Upper lobe of left lung (tissue), 6 donors: ENCODE measurements around the gene ORC4. TPM values are rescaled to one million over a fixed set of nuclear protein-coding genes. Genes with fewer than 3 reads are reported as not detected.

Source experiments
- ATAC-seq, 2 donors: fragments of 200-7000 bp; cut with Tn5 transposase; one replicate each; pipeline ENCODE4 v1.9.1; 2022; ENCODE audit warnings: mild to moderate bottlenecking in 2 of 2, moderate library complexity in 2 of 2; ENCODE audit not compliant: low FRiP score in 2 of 2
- DNase-seq, 2 donors: peaks; one replicate each; pipeline ENCODE4 v3.0.0-alpha.2; 2019 to 2020
- H3K27ac ChIP-seq, 4 donors: fragments of 200-600 bp; sonication (generic); one replicate each; pipeline ENCODE4 v1.5.1; 2016 to 2019
- H3K27me3 ChIP-seq, 4 donors: fragments of 200-600 bp; sonication (generic); one replicate each; pipeline ENCODE4 v1.5.1; 2017 to 2019
- H3K36me3 ChIP-seq, 4 donors: fragments of 200-600 bp; sonication (generic); one replicate each; pipeline ENCODE4 v1.5.1; 2016 to 2019
- H3K4me1 ChIP-seq, 4 donors: fragments of 200-600 bp; sonication (generic); one replicate each; pipeline ENCODE4 v1.5.1; 2018 to 2019
- H3K4me3 ChIP-seq, 4 donors: fragments of 200-600 bp; sonication (generic); one replicate each; pipeline ENCODE4 v1.5.1; 2017 to 2019; ENCODE audit warnings: mild to moderate bottlenecking in 2 of 4, moderate library complexity in 1 of 4
- H3K9me3 ChIP-seq, 4 donors: fragments of 200-600 bp; sonication (generic); one replicate each; pipeline ENCODE4 v1.5.1; 2018 to 2019
- CTCF ChIP-seq, 6 experiments: fragments of 450-650 bp in 4 of 6; fragments of 200-600 bp in 2 of 6; sonication (generic) in 2 of 6; IDR thresholded peaks; one replicate each; pipeline ENCODE4 v1.5.1; 2016 to 2019; ENCODE audit warnings: antibody characterized with exemption in 6 of 6
- EP300 ChIP-seq, 4 donors: sonication (generic); formaldehyde crosslinking; IDR thresholded peaks; one replicate each; pipeline ENCODE4 v1.5.1; 2017; ENCODE audit warnings: antibody characterized with exemption in 4 of 4, control low read depth in 2 of 4
- POLR2A ChIP-seq, 4 donors: fragments of 450-650 bp; IDR thresholded peaks; one replicate each; pipeline ENCODE4 v1.5.1; 2016 to 2017; ENCODE audit warnings: antibody characterized with exemption in 4 of 4, mild to moderate bottlenecking in 2 of 4
- POLR2AphosphoS5 ChIP-seq, 2 donors: sonication (generic); formaldehyde crosslinking; IDR thresholded peaks; one replicate each; pipeline ENCODE4 v1.5.1; 2017; ENCODE audit warnings: antibody characterized with exemption in 2 of 2
- WGBS, 2 donors: methylation state at CpG; one replicate each; pipeline ENCODE4 v1.1.5; 2017 to 2018; 5-methylcytosine and 5-hydroxymethylcytosine counted together
- total RNA-seq, 6 donors: library from RNA; depleted of rRNA in 4 of 6; stranded (reverse); fragments of >200 nt in 4 of 6; gene quantifications; one replicate each; pipeline versions ENCODE4 v1.1.0 to v1.2.1, GENCODE V29; 2016 to 2021
- donor health status: DM: no; HTN: no; CAD: no; lungs with moderate emphysema.
- donor health status: DM: no; HTN: yes; CAD: no; lungs with severe emphysema.

The ORC4 gene
- total RNA-seq, 6 donors from 2014 or later, result 21.9 to 48.5 (median 27.9) TPM

GRCh38 chr2:147989809-147990403, 30.6 kb downstream of the ORC4 start:
- Histone ChIP-seq H3K4me3 (no peak overlapping the region), H3K36me3 (peaks cover 0 to under 1% (median under 1%) of the 10 kb centered on the region in 4 donors), H3K27me3 (no peaks in the 10 kb centered on the region), H3K27ac (no peak overlapping the region), H3K9me3 (no peaks in the 10 kb centered on the region), H3K4me1 (peaks cover 0 to 3% (median 0%) of the 10 kb centered on the region in 4 donors)
- ATAC-seq (peak in 1 of 2 donors; percentile 73), DNase-seq (no peak)
- WGBS, 2 donors, result 46 to 47% methylated on average over 4 of the region's 4 CpGs
- TF ChIP-seq EP300 (IDR thresholded peaks at IDR 0.05) (no peak), CTCF (IDR thresholded peaks at IDR 0.05) (peak in 5 of 6 experiments; percentile 34 to 63 (median 54))

GRCh38 chr2:147989102-147989501, 31.4 kb downstream of the ORC4 start:
- no peaks in the 10 kb centered on the region for H3K36me3 ChIP-seq
- no peak for TF ChIP-seq POLR2A (IDR thresholded peaks at IDR 0.05)
- TF ChIP-seq CTCF (IDR thresholded peaks at IDR 0.05), result no peak
- TF ChIP-seq POLR2AphosphoS5 (IDR thresholded peaks at IDR 0.05), result no peak
- H3K4me3 ChIP-seq, result no peak overlapping the region
- H3K4me1 ChIP-seq, result peaks cover 0 to 7% (median 0%) of the 10 kb centered on the region in 4 donors
- WGBS, 2 donors, result 97% methylated on average over 3 of the region's 3 CpGs
- H3K9me3 ChIP-seq, result no peaks in the 10 kb centered on the region
- no peaks in the 10 kb centered on the region for H3K27me3 ChIP-seq
- H3K27ac ChIP-seq, result no peak overlapping the region
- ATAC-seq (no peak), DNase-seq (no peak)

- no peak overlapping the region for H3K27ac ChIP-seq
- H3K4me1 ChIP-seq, result peaks cover 0 to 11% (median 0%) of the 10 kb centered on the region in 4 donors
- no peaks in the 10 kb centered on the region for H3K9me3 ChIP-seq
- H3K27me3 ChIP-seq, result no peaks in the 10 kb centered on the region
- TF ChIP-seq POLR2A (IDR thresholded peaks at IDR 0.05) (no peak), POLR2AphosphoS5 (IDR thresholded peaks at IDR 0.05) (no peak), CTCF (IDR thresholded peaks at IDR 0.05) (no peak), EP300 (IDR thresholded peaks at IDR 0.05) (no peak)
- DNase-seq, result no peak
- ATAC-seq, result no peak
- no peak overlapping the region for H3K4me3 ChIP-seq
- WGBS, 2 donors, result 85 to 89% methylated on average over 5 of the region's 5 CpGs
- peaks cover 0 to 3% (median 1%) of the 10 kb centered on the region in 4 donors for H3K36me3 ChIP-seq
Measured at GRCh38 chr2:147980940-147981528, 39.5 kb downstream of the ORC4 start.

- Histone ChIP-seq H3K27ac (no peak overlapping the region), H3K4me3 (no peak overlapping the region), H3K9me3 (no peaks in the 10 kb centered on the region), H3K27me3 (no peaks in the 10 kb centered on the region), H3K36me3 (peaks cover 0 to 7% (median 2%) of the 10 kb centered on the region in 4 donors), H3K4me1 (peaks cover 0 to 5% (median 0%) of the 10 kb centered on the region in 4 donors)
- ATAC-seq (no peak), DNase-seq (no peak)
- TF ChIP-seq EP300 (IDR thresholded peaks at IDR 0.05), result no peak
- no peak for TF ChIP-seq CTCF (IDR thresholded peaks at IDR 0.05)
- TF ChIP-seq POLR2A (IDR thresholded peaks at IDR 0.05), result no peak
- 95 to 100% methylated on average over 2 to 3 of the region's 3 CpGs for WGBS, 2 donors
Measured at GRCh38 chr2:147977679-147978078, 42.9 kb downstream of the ORC4 start.

- H3K4me3 ChIP-seq, result no peak overlapping the region
- no peak overlapping the region for H3K27ac ChIP-seq
- H3K27me3 ChIP-seq, result no peaks in the 10 kb centered on the region
- H3K4me1 ChIP-seq, result peaks cover 0 to 2% (median 0%) of the 10 kb centered on the region in 4 donors
- no peak for DNase-seq
- no peak for ATAC-seq
- 72 to 80% methylated on average over 2 of the region's 2 CpGs for WGBS, 2 donors
- TF ChIP-seq POLR2AphosphoS5 (IDR thresholded peaks at IDR 0.05) (no peak), EP300 (IDR thresholded peaks at IDR 0.05) (no peak), POLR2A (IDR thresholded peaks at IDR 0.05) (no peak), CTCF (IDR thresholded peaks at IDR 0.05) (no peak)
- no peaks in the 10 kb centered on the region for H3K9me3 ChIP-seq
- H3K36me3 ChIP-seq, result peaks cover 0 to 15% (median 3%) of the 10 kb centered on the region in 4 donors
Measured at GRCh38 chr2:147976102-147976501, 44.4 kb downstream of the ORC4 start.
